ENCODE data around the gene SLC9A2.
A peak's percentile ranks its signal among the peaks of the same experiment; 100 is the strongest.

Gene SLC9A2

GRCh38 chr2:102698369-102699111, 79.2 kb downstream of the SLC9A2 start:
- DNase-seq, result no peak
- no peak overlapping the region for H3K4me3 ChIP-seq (ENCODE audit: low read depth, low read length)

GRCh38 chr2:102703305-102703704, 84.0 kb downstream of the SLC9A2 start:
- peaks cover 69% of the 10 kb centered on the region for H3K27me3 ChIP-seq (ENCODE audit: insufficient read depth, low read depth, severe bottlenecking)
- no peak for DNase-seq
- no peak overlapping the region for H3K27ac ChIP-seq
- TF ChIP-seq CTCF (IDR thresholded peaks at IDR 0.05; ENCODE audit: low read depth, low read length), result no peak
- no peaks in the 10 kb centered on the region for H3K9me3 ChIP-seq (ENCODE audit: severe bottlenecking)
- H3K4me3 ChIP-seq (ENCODE audit: low read depth, low read length), result no peak overlapping the region
- H3K36me3 ChIP-seq, result no peaks in the 10 kb centered on the region

More at GRCh38 chr2:102698369-102699111, 79.2 kb downstream of the SLC9A2 start:
- H3K27ac ChIP-seq, result no peak overlapping the region
- peaks cover 71% of the 10 kb centered on the region for H3K27me3 ChIP-seq (ENCODE audit: insufficient read depth, low read depth, severe bottlenecking)
- TF ChIP-seq CTCF (IDR thresholded peaks at IDR 0.05; ENCODE audit: low read depth, low read length), result no peak
- H3K9me3 ChIP-seq (ENCODE audit: severe bottlenecking), result no peaks in the 10 kb centered on the region
- H3K36me3 ChIP-seq, result no peaks in the 10 kb centered on the region

- Histone ChIP-seq H3K4me3 (ENCODE audit: low read depth, low read length) (no peak overlapping the region), H3K9me3 (ENCODE audit: severe bottlenecking) (no peaks in the 10 kb centered on the region), H3K27me3 (ENCODE audit: insufficient read depth, low read depth, severe bottlenecking) (peaks cover 74% of the 10 kb centered on the region), H3K27ac (no peak overlapping the region), H3K36me3 (no peaks in the 10 kb centered on the region)
- DNase-seq, result no peak
- 0 out of 2 replicates have a peak, but pooled peaks have one; percentile 26 for TF ChIP-seq CTCF (IDR thresholded peaks at IDR 0.05; ENCODE audit: low read depth, low read length)
These were observed 84.4 kb downstream of the SLC9A2 start for GRCh38 chr2:102703748-102704147.

- H3K27ac ChIP-seq, result no peak overlapping the region
- H3K9me3 ChIP-seq (ENCODE audit: severe bottlenecking), result no peaks in the 10 kb centered on the region
- no peak for TF ChIP-seq CTCF (IDR thresholded peaks at IDR 0.05; ENCODE audit: low read depth, low read length)
- DNase-seq, result no peak
- no peaks in the 10 kb centered on the region for H3K36me3 ChIP-seq
- H3K27me3 ChIP-seq (ENCODE audit: insufficient read depth, low read depth, severe bottlenecking), result peaks cover 80% of the 10 kb centered on the region
- no peak overlapping the region for H3K4me3 ChIP-seq (ENCODE audit: low read depth, low read length)
These were observed 85.2 kb downstream of the SLC9A2 start for GRCh38 chr2:102704531-102704930.

GRCh38 chr2:102707796-102708695, 88.7 kb downstream of the SLC9A2 start:
- Histone ChIP-seq H3K27ac (no peak overlapping the region), H3K36me3 (no peaks in the 10 kb centered on the region), H3K27me3 (ENCODE audit: insufficient read depth, low read depth, severe bottlenecking) (peaks cover 67% of the 10 kb centered on the region), H3K9me3 (ENCODE audit: severe bottlenecking) (no peaks in the 10 kb centered on the region), H3K4me3 (ENCODE audit: low read depth, low read length) (no peak overlapping the region)
- TF ChIP-seq CTCF (IDR thresholded peaks at IDR 0.05; ENCODE audit: low read depth, low read length), result no peak
- DNase-seq, result no peak

Data from WERI-Rb-1 (cell line).